ENCODE measurements around the gene UPB1. TPM values are rescaled to one million over a fixed set of nuclear protein-coding genes. Genes with fewer than 3 reads are reported as not detected.
"Not testable (repeated sequence)": the region's sequence is repeated elsewhere in the genome, so short reads cannot be mapped to it uniquely, and the experiment has no call there.

The UPB1 gene
- total and polyA plus RNA-seq, 4 experiments from 2014 or later, result 1.1 to 1.4 TPM; not detected in 2

GRCh38 chr22:24489434-24489833, 5.7 kb upstream of the UPB1 start:
- H3K9me3 ChIP-seq (ENCODE audit: control insufficient read depth in 1 of 2, low read length in 2 of 2); DNase-seq; H3K27me3 ChIP-seq (ENCODE audit: insufficient read depth, low read length); CTCF ChIA-PET (ENCODE audit: partially characterized antibody); H3K4me3 Mint-ChIP-seq; H3K27me3 Mint-ChIP-seq; H3K4me1 ChIP-seq (ENCODE audit: insufficient read depth, low read length); H3K36me3 ChIP-seq (ENCODE audit: insufficient read depth, low read length); POLR2A ChIA-PET (ENCODE audit: partially characterized antibody); H3K36me3 Mint-ChIP-seq; H3K27ac ChIP-seq (ENCODE audit: low read depth, low read length); intact Hi-C loops (cut with micrococcal nuclease); H3K9me3 Mint-ChIP-seq; H3K4me3 ChIP-seq (ENCODE audit: low read length in 2 of 2): not testable (repeated sequence)
- peak overlapping the region in 1 of 7 donors; percentile 64 for H3K27ac Mint-ChIP-seq
- peaks cover 5 to 11% (median 8%) of the 10 kb centered on the region in 4 donors for H3K4me1 Mint-ChIP-seq

GRCh38 chr22:24492391-24492790, 2.7 kb upstream of the UPB1 start:
- Histone ChIP-seq H3K9me3 (ENCODE audit: control insufficient read depth in 1 of 2, low read length in 2 of 2) (no peaks in the 10 kb centered on the region), H3K27me3 (ENCODE audit: insufficient read depth, low read length) (peaks cover 5% of the 10 kb centered on the region), H3K27ac (ENCODE audit: low read depth, low read length) (no peak overlapping the region), H3K36me3 (ENCODE audit: insufficient read depth, low read length) (no peaks in the 10 kb centered on the region), H3K4me3 (ENCODE audit: low read length in 2 of 2) (no peak overlapping the region), H3K4me1 (ENCODE audit: insufficient read depth, low read length) (no peaks in the 10 kb centered on the region)
- Mint-ChIP-seq H3K36me3 (no peaks in the 10 kb centered on the region), H3K27me3 (peaks cover 9 to 10% of the 10 kb centered on the region in 2 donors), H3K9me3 (peaks cover 0 to 1% (median 0%) of the 10 kb centered on the region in 8 donors), H3K4me3 (no peak overlapping the region), H3K27ac (no peak overlapping the region), H3K4me1 (peaks cover 0 to 3% (median under 1%) of the 10 kb centered on the region in 4 donors)
- no peak for DNase-seq
- ChIA-PET POLR2A (ENCODE audit: partially characterized antibody) (no interaction called here), CTCF (ENCODE audit: partially characterized antibody) (no interaction called here)
- intact Hi-C loops (cut with micrococcal nuclease), result no loop called here

GRCh38 chr22:24494167-24494527, 985 bp upstream of the UPB1 start:
- no peak overlapping the region for H3K4me3 Mint-ChIP-seq
- CTCF ChIA-PET (ENCODE audit: partially characterized antibody), result no interaction called here
- H3K4me1 Mint-ChIP-seq, result peaks cover 0 to 11% (median 6%) of the 10 kb centered on the region in 4 donors
- Histone ChIP-seq H3K27me3 (ENCODE audit: insufficient read depth, low read length) (peaks cover 5% of the 10 kb centered on the region), H3K9me3 (ENCODE audit: control insufficient read depth in 1 of 2, low read length in 2 of 2) (no peaks in the 10 kb centered on the region), H3K27ac (ENCODE audit: low read depth, low read length) (no peak overlapping the region), H3K4me3 (ENCODE audit: low read length in 2 of 2) (no peak overlapping the region), H3K36me3 (ENCODE audit: insufficient read depth, low read length) (no peaks in the 10 kb centered on the region), H3K4me1 (ENCODE audit: insufficient read depth, low read length) (no peaks in the 10 kb centered on the region)
- peaks cover 0 to 1% (median 0%) of the 10 kb centered on the region in 8 donors for H3K9me3 Mint-ChIP-seq
- intact Hi-C loops (cut with micrococcal nuclease), result no loop called here
- POLR2A ChIA-PET (ENCODE audit: partially characterized antibody), result no interaction called here
- H3K27me3 Mint-ChIP-seq, result peaks cover 9 to 10% of the 10 kb centered on the region in 2 donors
- DNase-seq, result no peak
- H3K27ac Mint-ChIP-seq, result no peak overlapping the region
- H3K36me3 Mint-ChIP-seq, result no peaks in the 10 kb centered on the region

- peaks cover 6 to 9% of the 10 kb centered on the region in 2 donors for H3K27me3 Mint-ChIP-seq
- H3K4me1 ChIP-seq (ENCODE audit: insufficient read depth, low read length), result no peaks in the 10 kb centered on the region
- no peak overlapping the region for H3K4me3 ChIP-seq (ENCODE audit: low read length in 2 of 2)
- peaks cover 0 to 11% (median 6%) of the 10 kb centered on the region in 4 donors for H3K4me1 Mint-ChIP-seq
- ChIA-PET POLR2A (ENCODE audit: partially characterized antibody) (no interaction called here), CTCF (ENCODE audit: partially characterized antibody) (no interaction called here)
- no peak overlapping the region for H3K27ac ChIP-seq (ENCODE audit: low read depth, low read length)
- H3K4me3 Mint-ChIP-seq, result no peak overlapping the region
- no peaks in the 10 kb centered on the region for H3K36me3 ChIP-seq (ENCODE audit: insufficient read depth, low read length)
- no peak for DNase-seq
- peaks cover 5% of the 10 kb centered on the region for H3K27me3 ChIP-seq (ENCODE audit: insufficient read depth, low read length)
- H3K36me3 Mint-ChIP-seq, result no peaks in the 10 kb centered on the region
- H3K9me3 Mint-ChIP-seq, result no peaks in the 10 kb centered on the region
- no peaks in the 10 kb centered on the region for H3K9me3 ChIP-seq (ENCODE audit: control insufficient read depth in 1 of 2, low read length in 2 of 2)
- H3K27ac Mint-ChIP-seq, result peak overlapping the region in 1 of 7 donors; percentile 51
- intact Hi-C loops (cut with micrococcal nuclease), result no loop called here
Observed at GRCh38 chr22:24495365-24495675, 188 bp downstream of the UPB1 start.

GRCh38 chr22:24496234-24496633, 1.1 kb downstream of the UPB1 start:
- intact Hi-C loops (cut with micrococcal nuclease), result no loop called here
- H3K27ac ChIP-seq (ENCODE audit: low read depth, low read length), result no peak overlapping the region
- peaks cover 0 to 11% (median 6%) of the 10 kb centered on the region in 4 donors for H3K4me1 Mint-ChIP-seq
- H3K36me3 Mint-ChIP-seq, result no peaks in the 10 kb centered on the region
- ChIA-PET CTCF (ENCODE audit: partially characterized antibody) (interaction anchor here (1.0 to 4.4 kb wide), 2 partner anchors 9 to 74 kb away, joined by 3 to 19 read pairs; no protein-coding TSS in a partner anchor), POLR2A (ENCODE audit: partially characterized antibody) (interaction anchor here (1.8 kb wide), 1 partner anchor 73 kb away, joined by 5 read pairs; no protein-coding TSS in a partner anchor)
- no peak overlapping the region for H3K4me3 Mint-ChIP-seq
- H3K9me3 ChIP-seq (ENCODE audit: control insufficient read depth in 1 of 2, low read length in 2 of 2), result no peaks in the 10 kb centered on the region
- H3K4me1 ChIP-seq (ENCODE audit: insufficient read depth, low read length), result no peaks in the 10 kb centered on the region
- peaks cover 6 to 9% of the 10 kb centered on the region in 2 donors for H3K27me3 Mint-ChIP-seq
- H3K4me3 ChIP-seq (ENCODE audit: low read length in 2 of 2), result no peak overlapping the region
- H3K27ac Mint-ChIP-seq, result peak overlapping the region in 2 of 7 donors; percentile 39 to 89
- no peaks in the 10 kb centered on the region for H3K36me3 ChIP-seq (ENCODE audit: insufficient read depth, low read length)
- no peak for DNase-seq
- peaks cover 5% of the 10 kb centered on the region for H3K27me3 ChIP-seq (ENCODE audit: insufficient read depth, low read length)
- no peaks in the 10 kb centered on the region for H3K9me3 Mint-ChIP-seq

GRCh38 chr22:24496661-24497060, 1.5 kb downstream of the UPB1 start:
- H3K27me3 Mint-ChIP-seq, result peaks cover 6 to 9% of the 10 kb centered on the region in 2 donors
- H3K36me3 Mint-ChIP-seq, result no peaks in the 10 kb centered on the region
- POLR2A ChIA-PET (ENCODE audit: partially characterized antibody), result interaction anchor here (1.8 kb wide), 1 partner anchor 73 kb away, joined by 5 read pairs; no protein-coding TSS in a partner anchor
- H3K9me3 Mint-ChIP-seq, result no peaks in the 10 kb centered on the region
- CTCF ChIA-PET (ENCODE audit: partially characterized antibody), result interaction anchor here (1.0 to 4.4 kb wide), 2 partner anchors 8 to 75 kb away, joined by 3 to 19 read pairs; no protein-coding TSS in a partner anchor
- intact Hi-C loops (cut with micrococcal nuclease), result no loop called here
- Histone ChIP-seq H3K9me3 (ENCODE audit: control insufficient read depth in 1 of 2, low read length in 2 of 2) (no peaks in the 10 kb centered on the region), H3K27me3 (ENCODE audit: insufficient read depth, low read length) (peaks cover 5% of the 10 kb centered on the region), H3K4me1 (ENCODE audit: insufficient read depth, low read length) (no peaks in the 10 kb centered on the region), H3K27ac (ENCODE audit: low read depth, low read length) (no peak overlapping the region), H3K4me3 (ENCODE audit: low read length in 2 of 2) (no peak overlapping the region), H3K36me3 (ENCODE audit: insufficient read depth, low read length) (no peaks in the 10 kb centered on the region)
- H3K4me3 Mint-ChIP-seq, result no peak overlapping the region
- peak overlapping the region in 3 of 7 donors; percentile 37 to 89 (median 39) for H3K27ac Mint-ChIP-seq
- no peak for DNase-seq
- peaks cover 0 to 11% (median 6%) of the 10 kb centered on the region in 4 donors for H3K4me1 Mint-ChIP-seq

- Mint-ChIP-seq H3K36me3 (no peaks in the 10 kb centered on the region), H3K9me3 (no peaks in the 10 kb centered on the region), H3K27me3 (peaks cover 0 to 3% of the 10 kb centered on the region in 2 donors), H3K4me1 (peaks cover 0 to 11% (median 6%) of the 10 kb centered on the region in 4 donors), H3K27ac (peak overlapping the region in 4 of 7 donors; percentile 28 to 67 (median 48)), H3K4me3 (no peak overlapping the region)
- Histone ChIP-seq H3K4me3 (ENCODE audit: low read length in 2 of 2) (no peak overlapping the region), H3K4me1 (ENCODE audit: insufficient read depth, low read length) (no peaks in the 10 kb centered on the region), H3K27ac (ENCODE audit: low read depth, low read length) (no peak overlapping the region), H3K9me3 (ENCODE audit: control insufficient read depth in 1 of 2, low read length in 2 of 2) (no peaks in the 10 kb centered on the region), H3K36me3 (ENCODE audit: insufficient read depth, low read length) (no peaks in the 10 kb centered on the region), H3K27me3 (ENCODE audit: insufficient read depth, low read length) (peaks cover 5% of the 10 kb centered on the region)
- DNase-seq, result no peak
- intact Hi-C loops (cut with micrococcal nuclease), result no loop called here
- CTCF ChIA-PET (ENCODE audit: partially characterized antibody), result interaction anchor here (4.4 kb wide), 1 partner anchor 76 kb away, joined by 19 read pairs; no protein-coding TSS in a partner anchor
- POLR2A ChIA-PET (ENCODE audit: partially characterized antibody), result interaction anchor here (1.8 kb wide), 1 partner anchor 74 kb away, joined by 5 read pairs; no protein-coding TSS in a partner anchor
Observed at GRCh38 chr22:24497841-24498258, 2.7 kb downstream of the UPB1 start.
